ENCODE measurements around the gene DPM2.
A peak's percentile ranks its signal among the peaks of the same experiment; 100 is the strongest.

Gene DPM2

DNA sequence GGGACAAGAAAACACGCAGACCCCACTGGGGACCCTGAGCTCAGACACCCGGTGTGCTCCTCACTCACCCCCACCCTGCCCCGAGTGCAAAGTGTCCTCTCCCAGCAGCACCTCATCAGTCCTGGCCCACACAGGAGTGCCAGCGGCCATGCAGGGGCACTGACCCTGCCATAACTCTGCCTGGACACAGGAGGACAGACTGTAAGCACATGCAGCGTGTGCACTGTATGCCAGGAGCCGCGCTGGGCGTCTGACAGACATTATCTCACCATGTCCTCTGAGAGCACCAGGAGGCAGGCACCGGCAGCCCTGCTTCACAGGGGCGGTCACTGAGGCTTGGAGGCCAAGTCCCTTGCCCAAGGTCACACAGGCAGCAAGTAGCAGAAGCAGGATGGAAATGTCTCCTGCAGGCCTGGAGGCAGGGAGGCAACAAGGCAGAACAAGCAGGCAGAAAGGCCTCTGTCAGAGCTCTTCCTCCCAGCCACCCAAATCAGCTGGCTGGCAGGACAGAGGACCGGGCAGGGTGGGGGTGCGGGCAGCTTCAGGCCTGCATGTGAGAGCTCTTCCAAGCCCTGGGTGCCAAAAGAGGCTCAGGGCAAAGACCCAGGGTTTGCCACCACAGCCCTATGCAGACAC lies 34.7 kb upstream of the DPM2 start:
- no peak for DNase-seq

DNA sequence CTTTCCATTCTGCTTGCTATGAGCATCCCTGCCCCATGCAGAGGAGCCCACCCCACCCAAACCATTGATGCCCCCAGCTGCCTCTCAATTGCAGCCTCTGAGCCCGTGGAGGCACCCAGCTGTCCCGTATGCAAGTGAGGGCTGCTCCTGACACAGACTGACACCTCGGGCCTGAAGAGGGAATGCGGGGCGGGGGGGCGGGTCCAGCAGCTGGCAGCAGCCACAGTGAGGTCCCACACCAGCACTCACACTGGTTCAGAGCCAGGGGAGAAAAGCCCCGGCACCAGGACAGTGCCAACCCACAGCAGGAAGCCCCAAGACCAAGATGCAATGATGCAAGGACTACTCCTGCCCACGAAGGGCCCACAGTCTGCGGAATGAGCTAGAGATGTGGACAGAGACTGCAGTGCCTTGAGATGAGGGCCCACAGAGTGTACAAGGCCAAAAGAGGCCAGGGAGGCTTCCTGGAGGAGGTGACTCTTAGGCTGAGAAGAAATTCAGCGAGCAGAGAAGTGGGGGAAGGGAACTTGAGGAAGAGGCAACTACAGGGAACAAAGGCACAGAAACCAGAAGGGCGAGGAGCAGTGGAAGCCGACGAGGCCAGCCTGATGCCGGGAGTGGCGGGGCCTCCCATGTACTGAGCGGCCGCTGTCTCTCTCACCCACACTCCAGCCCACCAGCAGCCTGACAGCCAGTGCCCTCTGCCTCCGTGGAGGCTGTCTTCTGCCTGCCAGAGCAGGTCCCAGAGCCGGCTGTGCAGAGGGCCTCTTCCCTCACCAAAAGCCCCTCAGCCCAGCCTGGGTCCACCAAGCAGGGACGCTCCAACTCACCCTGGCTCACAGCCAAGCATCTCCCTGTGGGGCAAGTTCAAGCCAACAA lies 33.9 kb upstream of the DPM2 start:
- DNase-seq = peak; percentile 10 to 56

DNA sequence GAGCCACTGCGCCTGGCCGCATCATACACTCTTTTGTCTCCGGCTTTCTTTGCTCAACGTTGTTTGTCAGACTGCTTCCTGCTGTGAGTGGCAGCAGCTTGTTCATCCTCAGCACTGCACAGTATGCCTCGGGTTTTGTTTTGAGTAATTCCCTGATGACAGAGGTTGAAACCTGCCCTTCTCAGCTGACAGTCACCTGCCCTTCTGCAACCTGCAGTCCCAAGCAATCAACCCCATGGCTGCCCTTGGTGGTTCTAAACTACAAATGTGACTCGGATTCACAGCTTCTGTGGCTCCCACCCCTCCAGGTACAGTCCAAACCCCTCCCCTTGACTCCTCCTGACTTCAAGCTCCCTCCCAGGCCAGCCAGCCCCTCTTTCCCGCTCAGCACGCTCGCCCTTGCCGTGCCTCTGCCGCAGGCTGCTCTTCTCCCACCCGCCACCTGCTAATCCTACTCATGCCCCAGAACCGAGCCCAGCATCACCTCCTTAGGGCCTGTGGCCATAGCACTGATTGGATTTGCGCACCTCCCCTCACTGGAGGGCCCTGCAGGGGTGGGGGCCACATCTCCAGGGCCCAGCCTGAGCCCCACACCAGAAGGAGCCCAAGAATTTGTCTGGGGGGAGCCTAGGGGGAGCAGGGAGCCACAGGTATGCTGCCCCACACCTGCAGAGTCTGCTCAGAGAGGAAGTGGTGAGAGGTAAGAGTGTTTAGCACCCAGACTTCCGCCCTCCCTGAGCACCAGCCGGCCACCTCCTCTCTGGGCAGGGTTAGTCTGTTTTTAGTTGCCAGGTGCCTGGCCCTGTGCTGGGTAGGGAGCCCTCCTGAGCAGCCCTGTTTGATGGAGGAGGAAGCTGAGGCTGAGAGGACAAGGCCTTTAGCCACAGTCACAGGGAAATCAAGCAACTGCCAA lies 33.0 kb upstream of the DPM2 start:
- DNase-seq = peak; percentile 28 to 51

DNA sequence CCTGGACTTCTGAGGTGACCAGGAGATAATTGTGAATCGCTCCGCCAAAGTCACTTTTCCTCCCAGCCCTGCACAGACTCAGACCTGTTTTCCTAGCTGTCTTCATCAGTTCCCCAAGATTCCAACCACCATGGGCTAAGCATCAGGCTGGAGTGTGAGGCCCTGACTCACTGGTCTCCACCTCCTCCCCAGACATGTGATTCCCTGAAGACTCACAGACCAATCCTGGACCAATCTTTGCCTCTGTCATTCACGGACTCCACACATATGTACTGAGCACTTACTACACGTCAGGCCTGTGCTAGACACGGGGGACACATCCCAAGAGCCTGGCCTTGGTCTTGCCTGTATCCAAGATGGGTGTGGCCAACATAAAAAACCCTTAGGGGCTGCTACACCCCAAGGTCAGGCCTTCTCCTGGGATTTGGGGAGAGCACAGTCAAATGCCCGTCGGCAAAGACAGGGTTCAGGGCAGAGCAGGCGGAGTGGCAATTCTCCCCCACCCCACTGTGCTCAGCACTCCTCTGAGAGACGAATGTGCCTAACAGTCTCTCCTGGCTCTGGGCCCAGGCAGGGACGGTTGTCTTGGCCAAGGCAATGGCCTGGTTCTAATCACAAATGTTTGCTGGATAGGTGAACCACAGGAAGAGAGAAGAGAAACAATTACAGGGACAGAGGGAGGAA lies 31.2 kb upstream of the DPM2 start:
- no peak for DNase-seq

DNA sequence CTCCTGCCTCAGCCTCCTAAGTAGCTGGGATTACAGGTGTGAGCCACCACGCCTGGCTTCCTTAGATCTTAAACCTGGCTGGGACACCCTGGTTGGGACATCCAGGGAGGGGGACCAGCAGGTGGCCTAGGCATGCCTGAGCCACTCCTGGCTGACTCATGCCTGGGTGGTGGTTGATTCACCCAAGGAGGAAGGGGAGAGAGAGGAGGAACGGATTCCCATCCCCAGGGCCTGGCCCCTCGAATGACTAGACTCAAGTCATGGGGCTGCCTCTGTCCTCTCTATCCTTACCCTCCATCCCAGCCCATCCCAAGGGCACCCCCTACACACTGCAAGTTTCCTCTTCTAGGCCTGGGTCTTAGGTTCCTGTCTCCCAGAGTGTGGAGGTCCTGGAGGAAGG lies 30.4 kb upstream of the DPM2 start:
- DNase-seq = no peak

DNA sequence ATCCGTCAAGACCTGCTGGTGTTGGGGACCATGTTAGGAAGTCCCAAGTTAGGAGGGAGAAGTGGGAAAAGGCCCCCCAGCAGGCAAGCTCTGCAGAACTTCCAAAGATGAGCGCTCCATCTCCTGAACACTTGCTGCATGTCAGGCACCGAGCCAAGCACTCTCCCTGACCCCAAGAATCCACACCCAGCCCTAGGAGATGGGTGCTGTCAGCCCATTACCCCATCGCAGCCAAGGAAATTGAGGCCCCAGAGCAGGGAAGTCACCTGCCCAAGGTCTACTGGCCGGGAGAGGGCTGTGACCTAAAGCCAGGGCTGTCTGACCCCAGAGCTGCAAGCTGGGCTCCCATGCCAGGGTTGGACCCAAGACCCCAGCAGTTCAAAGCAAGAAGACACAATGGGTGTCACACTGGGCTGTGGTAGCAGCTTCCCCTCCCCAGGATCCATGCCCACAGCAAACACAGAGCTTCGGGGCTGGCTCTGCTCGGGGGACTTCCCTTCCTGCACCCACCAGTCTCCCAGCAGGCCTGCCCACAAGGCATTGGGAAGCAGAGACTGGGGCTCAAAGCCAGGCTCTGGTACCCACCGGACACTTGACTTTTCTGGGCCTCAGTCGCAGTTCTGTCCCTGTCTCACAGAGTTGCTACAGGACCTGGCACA lies 29.6 kb upstream of the DPM2 start:
- DNase-seq = no peak

DNA sequence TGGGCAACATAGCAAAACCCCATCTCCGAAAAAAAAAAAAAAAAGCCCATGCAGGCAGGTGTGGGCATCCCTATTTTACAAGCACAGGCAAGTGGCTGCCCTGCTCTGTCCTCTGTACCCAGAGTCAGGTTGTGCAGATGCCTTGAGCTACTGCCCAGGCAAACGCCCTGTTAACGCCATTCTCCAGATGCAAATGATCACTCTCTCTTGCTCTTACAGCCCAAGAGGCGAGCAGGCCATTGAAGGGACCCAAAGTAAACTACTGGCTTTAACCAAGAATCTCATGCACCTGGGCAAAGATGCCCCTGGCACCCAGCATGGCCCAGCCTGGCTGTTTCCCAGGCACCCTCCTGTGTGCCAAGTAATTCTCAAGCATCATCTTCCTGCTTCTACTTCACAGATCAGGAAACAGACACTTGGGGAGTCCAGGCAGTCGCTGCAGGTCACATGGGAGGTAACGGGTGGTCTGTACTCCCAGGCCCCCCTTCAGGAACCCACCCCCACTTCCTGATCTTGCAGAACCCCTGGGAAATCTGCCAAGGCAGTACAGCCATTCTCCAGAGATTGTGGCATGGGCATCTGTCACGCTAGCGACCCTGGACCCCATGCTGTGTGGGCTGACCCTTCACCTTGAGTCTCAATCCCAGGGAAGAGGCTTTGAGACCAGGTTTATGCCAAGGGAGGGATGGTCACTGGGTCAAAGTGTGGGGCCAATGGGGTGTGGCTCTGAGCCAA lies 28.9 kb upstream of the DPM2 start:
- DNase-seq = no peak

DNA sequence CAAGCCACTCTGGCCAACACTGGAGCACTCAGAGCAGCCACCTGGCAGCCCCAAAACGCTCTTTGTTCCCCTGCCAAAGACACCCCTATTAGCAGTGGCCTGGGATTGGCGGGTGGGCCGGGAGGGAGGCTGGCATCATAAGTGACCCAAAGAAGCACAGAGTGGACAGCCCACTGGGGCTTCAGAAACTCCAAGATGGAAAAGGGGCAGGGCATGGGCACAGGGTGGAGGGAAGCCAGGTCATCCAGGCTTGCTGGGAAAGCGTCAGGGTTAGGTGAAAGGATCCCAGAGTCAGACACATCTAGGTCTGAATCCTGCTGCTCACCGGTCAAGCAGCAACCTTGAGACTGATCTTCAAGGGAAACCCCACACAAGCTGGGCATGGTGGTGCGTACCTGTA lies 28.3 kb upstream of the DPM2 start:
- DNase-seq = no peak

DNA sequence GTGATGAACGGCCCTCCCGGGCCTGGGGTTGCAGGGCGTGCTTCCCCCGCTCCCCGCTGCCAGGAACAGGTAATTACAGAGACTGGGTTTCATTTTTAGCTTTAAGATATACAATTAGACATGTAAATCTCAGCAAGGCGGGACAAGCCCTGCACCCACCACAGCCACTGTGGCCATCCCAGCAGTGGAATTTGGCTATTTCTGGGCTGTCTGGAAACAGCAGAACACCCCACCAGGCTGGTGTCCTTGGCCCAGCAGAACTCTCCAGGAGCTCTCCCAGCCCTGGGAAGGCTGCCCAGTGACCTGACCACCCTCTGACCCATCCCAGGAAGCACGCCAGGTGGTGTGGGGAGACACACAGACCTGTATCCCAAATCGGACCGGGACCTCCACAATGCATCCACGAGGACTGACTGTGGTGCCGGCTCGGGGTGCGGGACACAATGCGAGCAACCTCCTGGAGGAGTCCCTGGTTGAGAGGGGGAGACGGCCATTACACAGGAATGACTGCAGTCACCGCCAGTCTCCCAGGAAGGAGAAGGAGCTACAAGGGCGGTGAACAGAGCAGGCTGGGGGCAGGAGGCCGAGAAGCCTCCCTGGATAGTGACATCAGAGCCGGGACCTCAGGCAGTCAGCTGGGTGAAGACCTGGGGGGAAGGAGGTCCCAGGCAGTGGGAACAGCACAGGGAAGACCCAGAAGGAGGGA lies 25.9 kb upstream of the DPM2 start:
- no peak for DNase-seq

DNA sequence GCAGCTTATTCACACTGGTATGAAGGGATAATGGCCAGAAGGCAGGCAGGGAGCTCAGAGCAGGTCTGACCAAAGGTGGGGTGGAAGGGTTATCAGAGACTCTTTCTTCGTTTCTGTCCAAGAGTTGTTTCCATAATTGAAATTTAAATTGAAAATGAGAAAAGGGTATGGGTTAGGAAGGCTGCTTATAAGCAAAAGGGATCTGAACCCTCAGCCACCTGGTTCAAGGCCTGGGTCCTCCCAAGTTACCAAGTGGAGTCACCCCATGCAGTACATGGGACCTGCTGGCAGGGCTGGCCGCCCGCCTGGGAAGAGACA lies 25.3 kb upstream of the DPM2 start:
- DNase-seq = no peak

DNA sequence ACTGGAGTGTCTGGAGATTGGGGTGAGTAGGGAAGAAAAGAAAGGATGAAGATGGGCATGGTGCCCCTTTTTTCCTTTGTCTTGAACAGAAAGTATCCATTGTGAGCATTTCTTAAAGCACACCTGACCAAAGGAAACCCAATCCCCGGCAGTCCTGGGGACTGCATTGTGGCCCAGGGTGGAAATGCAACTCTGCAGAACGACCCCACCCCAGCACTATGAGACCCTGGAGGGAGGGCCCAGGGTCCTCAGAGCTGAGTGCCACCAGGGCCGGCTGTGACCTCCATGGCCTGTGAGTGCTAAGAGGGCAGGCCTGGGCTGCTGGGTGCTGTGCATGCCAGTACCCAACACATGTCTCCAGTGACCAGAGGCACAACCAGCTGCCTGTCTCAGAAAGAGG lies 24.6 kb upstream of the DPM2 start:
- no peak for DNase-seq

DNA sequence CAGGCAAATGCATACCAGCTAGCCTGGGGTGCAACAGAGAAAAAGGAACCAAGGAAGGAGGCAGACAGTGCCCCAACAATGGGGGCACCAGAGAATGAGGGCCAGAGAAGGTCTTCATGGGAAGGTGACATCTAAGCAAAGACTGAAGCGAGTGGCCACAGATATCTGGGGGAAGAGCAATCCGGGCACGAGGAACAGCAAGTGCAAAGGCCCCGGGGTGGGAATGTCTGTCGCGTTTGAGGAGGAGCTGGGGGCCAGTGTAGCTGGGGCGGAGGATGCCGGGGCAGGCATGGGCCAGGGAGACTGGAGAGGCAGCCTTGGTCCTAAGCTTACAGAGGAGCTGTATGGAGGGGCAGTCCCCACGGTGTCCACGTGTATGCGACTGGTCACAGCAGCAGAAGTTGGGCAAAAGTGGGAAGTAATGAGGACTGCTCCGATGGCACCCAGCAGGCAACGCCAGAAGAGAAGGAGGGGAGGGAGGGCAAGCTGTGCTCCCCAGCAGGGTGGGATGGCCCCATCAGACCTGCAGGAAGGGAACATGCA lies 24.0 kb upstream of the DPM2 start:
- no peak for DNase-seq

DNA sequence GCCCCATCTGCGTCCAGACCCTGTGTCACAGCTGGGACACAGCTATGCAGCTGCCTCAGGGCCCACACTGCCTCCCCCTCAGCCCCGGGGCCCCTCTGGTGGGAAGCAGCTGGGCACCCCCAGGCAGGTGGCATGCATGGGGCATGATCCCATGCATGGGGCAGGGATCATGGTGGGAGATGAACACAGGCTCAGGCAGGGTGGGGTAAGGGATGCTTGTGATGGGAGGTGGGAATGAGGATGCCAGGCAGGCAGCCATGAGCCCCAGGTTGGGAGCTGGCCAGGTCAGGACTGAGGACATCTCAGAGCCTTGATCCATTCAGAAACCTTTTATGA lies 23.5 kb upstream of the DPM2 start:
- DNase-seq = no peak

DNA sequence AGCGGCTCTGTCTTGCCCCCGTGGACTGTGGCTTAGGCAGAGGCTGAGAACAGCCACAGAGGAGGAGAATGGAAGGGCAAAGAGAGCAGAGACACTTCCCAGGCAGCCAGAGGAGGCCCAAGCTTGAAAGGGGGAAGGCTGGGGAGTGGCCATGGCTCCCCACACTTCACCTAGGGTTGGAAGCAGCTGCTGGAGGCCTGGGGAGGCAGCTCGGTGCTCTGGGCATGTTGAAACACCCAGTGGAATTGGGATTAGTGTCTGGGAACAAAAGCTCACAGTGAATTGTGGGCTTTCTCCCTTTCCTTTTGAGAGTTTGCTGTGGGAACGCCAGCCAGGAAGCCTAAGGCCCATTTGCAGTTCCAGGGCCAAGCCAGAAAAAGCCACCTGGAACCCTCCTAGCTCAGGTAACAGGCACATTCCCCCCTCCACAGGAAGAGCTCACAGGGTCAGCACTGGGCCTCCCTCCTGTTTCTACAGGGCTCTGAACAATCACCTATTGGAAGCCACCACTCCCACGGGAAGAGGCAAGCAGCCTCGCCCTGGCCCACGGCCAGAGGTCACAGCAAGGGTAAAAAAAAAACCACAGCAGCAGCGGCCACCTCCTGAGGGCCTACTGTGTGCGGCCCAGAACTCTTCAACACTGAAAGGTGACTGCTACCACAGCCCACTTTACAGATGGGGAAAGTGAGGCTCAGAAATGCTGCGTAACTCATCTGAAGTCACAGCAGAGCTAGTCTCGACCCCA lies 22.9 kb upstream of the DPM2 start:
- DNase-seq = no peak

DNA sequence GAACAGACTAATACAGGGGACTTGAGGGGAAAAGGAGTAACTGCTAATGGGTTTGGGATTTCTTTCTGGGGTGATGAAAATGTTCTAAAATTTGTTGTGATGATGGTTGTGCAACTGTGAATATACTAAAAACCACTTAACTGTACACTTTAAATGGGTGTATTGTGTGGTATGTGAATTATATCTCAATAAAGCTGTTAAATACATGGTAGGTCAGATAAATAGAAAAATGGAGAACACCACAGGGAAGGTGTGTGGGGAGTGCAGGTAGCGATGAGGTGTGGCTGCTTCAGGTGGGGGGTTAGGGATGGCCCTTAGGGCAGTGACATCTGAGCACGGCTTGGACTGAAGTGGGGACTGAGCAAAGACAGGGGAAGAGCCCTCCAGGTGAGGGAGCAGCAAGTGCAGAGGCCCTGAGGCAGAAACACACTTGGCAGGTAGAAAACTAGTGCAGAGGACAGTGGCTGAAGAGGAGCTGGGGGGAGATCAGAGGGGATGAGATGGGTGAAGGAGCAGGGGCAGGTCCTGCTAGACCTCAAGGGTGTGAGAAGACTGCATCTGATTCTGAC lies 22.3 kb upstream of the DPM2 start:
- no peak for DNase-seq

DNA sequence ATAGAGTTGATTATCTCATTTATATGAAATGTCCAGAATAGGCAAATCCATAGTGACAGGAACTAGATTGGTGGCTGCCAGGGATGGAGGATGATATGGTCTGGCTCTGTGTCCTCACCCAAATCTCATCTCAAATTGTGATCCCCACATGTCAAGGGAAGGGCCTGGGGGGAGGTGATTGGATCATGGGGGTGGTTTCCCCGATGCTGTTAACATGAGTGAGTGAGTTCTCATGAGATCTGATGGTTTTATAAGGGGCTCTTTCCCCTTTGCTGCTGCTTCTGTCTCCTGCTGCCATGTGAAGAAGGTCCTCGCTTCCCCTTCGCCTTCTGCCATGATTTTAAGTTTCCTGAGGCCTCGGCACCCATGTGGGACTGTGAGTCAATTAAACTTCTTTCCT lies 21.7 kb upstream of the DPM2 start:
- DNase-seq = no peak

DNA sequence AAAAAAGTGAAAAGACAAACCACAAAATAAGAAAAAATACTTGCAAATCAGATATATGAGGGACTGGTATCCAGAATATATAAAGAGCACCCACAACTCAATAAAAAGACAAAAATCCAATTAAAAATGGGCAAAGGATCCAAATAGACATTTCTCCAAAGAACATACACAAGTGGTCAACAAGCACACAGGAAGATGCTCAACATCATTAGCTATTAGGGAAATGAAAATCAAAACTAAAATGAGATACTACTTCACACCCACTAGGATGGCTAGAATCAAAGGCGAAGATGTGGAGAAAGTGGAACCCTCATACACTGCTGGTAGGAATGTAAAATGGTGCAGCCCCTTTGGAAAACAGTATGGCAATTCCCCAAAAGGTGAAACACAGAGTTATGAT lies 21.1 kb upstream of the DPM2 start:
- no peak for DNase-seq

DNA sequence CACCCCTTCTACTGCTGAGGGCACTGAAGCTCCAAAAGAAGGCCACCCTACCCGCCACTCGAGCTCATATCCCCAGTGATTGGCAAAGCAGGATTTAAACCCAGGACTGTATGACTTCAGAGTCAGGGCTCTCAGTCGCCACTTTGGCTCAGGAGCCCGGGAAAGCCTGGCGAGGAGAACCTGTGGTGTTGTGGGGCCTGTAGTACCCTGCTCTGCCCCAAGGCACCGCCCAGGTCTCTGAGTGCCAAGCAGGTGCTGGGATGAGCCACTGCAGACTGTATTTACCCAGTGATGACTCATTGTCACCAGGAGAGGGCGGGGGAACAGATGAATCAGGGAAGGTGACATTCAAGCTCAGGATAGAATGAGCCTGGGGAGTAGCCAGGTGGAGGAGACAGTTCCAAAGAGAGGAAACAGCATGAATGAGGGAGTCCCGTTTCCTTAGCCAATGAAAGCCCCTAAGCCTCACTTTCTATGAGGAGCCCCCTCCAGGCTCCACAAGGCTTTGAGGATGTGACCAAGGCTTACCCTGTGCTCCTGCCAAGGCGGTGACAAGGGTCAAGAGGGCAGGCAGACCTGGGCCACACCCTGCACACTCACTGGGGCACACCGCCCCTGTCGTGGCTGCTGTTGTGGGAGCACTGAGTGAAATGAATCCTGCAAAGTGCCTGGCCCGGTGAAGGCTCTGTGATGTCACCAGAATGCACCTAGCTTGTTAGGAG lies 17.8 kb upstream of the DPM2 start:
- DNase-seq = peak; percentile 56 to 81

DNA sequence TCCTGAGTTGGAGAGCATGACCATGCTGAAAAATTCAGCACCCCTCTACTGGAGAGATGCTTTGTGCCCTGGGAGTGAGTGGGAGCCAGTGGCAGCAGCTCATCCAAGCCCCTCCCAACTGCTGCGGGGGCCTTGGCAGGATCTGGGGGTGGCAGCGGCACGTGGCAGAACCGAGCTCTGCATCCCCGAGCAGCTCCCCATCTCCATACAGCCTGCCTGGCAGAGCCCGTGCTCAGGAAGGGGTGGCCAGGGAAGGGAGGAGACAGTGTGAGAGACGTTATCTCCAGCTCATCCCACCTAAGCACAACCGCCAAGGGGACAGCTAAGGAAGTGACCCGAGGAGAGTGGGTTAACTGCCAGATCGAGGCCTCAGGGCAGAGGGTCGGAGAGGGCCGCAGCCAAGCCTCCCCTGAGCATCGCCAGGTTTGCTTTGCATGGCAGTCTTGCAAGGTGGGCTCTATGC lies 17.2 kb upstream of the DPM2 start:
- DNase-seq = no peak
